ENCODE data around the gene SLC2A10. TPM values are rescaled to one million over a fixed set of nuclear protein-coding genes. Genes with fewer than 3 reads are reported as not detected.

Gene SLC2A10
- total RNA-seq, 3 donors from 2014 or later (not counting 1 experiment from before 2014, with no cell fraction given) = 0.26 to 2.2 (median 0.79) TPM

GRCh38 chr20:46739431-46740213 lies 30.2 kb downstream of the SLC2A10 start:
- Mint-ChIP-seq H3K36me3 (no peaks in the 10 kb centered on the region), H3K4me3 (no peak overlapping the region), H3K27me3 (ENCODE audit: low read depth in 2 of 2) (peaks cover 17 to 50% of the 10 kb centered on the region in 2 donors), H3K9me3 (no peaks in the 10 kb centered on the region), H3K27ac (no peak overlapping the region), H3K4me1 (no peaks in the 10 kb centered on the region)
- ATAC-seq = no peak
- intact Hi-C loops (cut with micrococcal nuclease) = no loop called here
- Histone ChIP-seq H3K36me3 (ENCODE audit: control insufficient read depth, insufficient read depth, low read length) (no peaks in the 10 kb centered on the region), H3K4me1 (ENCODE audit: control insufficient read depth, insufficient read depth, low read length) (no peaks in the 10 kb centered on the region), H3K27ac (ENCODE audit: low read length) (no peak overlapping the region), H3K9me3 (ENCODE audit: control insufficient read depth, insufficient read depth, low read length) (peaks cover 2% of the 10 kb centered on the region), H3K4me3 (ENCODE audit: low read length) (no peak overlapping the region), H3K27me3 (ENCODE audit: control insufficient read depth, insufficient read depth, low read length) (no peaks in the 10 kb centered on the region)
- DNase-seq = no peak
- TF ChIP-seq CTCF (IDR thresholded peaks at IDR 0.05) = no peak
- WGBS (ENCODE audit: insufficient coverage) = 79% methylated on average over 4 of the region's 4 CpGs

GRCh38 chr20:46740214-46740609 lies 30.8 kb downstream of the SLC2A10 start:
- H3K27me3 ChIP-seq (ENCODE audit: control insufficient read depth, insufficient read depth, low read length) = no peaks in the 10 kb centered on the region
- ATAC-seq (no peak), DNase-seq (no peak)
- no peaks in the 10 kb centered on the region for H3K9me3 Mint-ChIP-seq
- no peak overlapping the region for H3K27ac Mint-ChIP-seq
- no peak overlapping the region for H3K4me3 Mint-ChIP-seq
- no peaks in the 10 kb centered on the region for H3K36me3 ChIP-seq (ENCODE audit: control insufficient read depth, insufficient read depth, low read length)
- intact Hi-C loops (cut with micrococcal nuclease) = no loop called here
- no peak for TF ChIP-seq CTCF (IDR thresholded peaks at IDR 0.05)
- no peaks in the 10 kb centered on the region for H3K36me3 Mint-ChIP-seq
- WGBS (ENCODE audit: insufficient coverage) = 94% methylated on average over 3 of the region's 3 CpGs
- H3K4me3 ChIP-seq (ENCODE audit: low read length) = no peak overlapping the region
- no peak overlapping the region for H3K27ac ChIP-seq (ENCODE audit: low read length)
- H3K9me3 ChIP-seq (ENCODE audit: control insufficient read depth, insufficient read depth, low read length) = peaks cover 2% of the 10 kb centered on the region
- peaks cover 18 to 53% of the 10 kb centered on the region in 2 donors for H3K27me3 Mint-ChIP-seq (ENCODE audit: low read depth in 2 of 2)
- no peaks in the 10 kb centered on the region for H3K4me1 ChIP-seq (ENCODE audit: control insufficient read depth, insufficient read depth, low read length)
- H3K4me1 Mint-ChIP-seq = no peaks in the 10 kb centered on the region

GRCh38 chr20:46741924-46742668 lies 32.6 kb downstream of the SLC2A10 start:
- no peak overlapping the region for H3K4me3 Mint-ChIP-seq
- peaks cover 29 to 66% of the 10 kb centered on the region in 2 donors for H3K27me3 Mint-ChIP-seq (ENCODE audit: low read depth in 2 of 2)
- no peak overlapping the region for H3K4me3 ChIP-seq (ENCODE audit: low read length)
- H3K36me3 ChIP-seq (ENCODE audit: control insufficient read depth, insufficient read depth, low read length) = no peaks in the 10 kb centered on the region
- H3K27ac ChIP-seq (ENCODE audit: low read length) = no peak overlapping the region
- no peaks in the 10 kb centered on the region for H3K9me3 Mint-ChIP-seq
- H3K27ac Mint-ChIP-seq = no peak overlapping the region
- ATAC-seq (no peak), DNase-seq (no peak)
- WGBS (ENCODE audit: insufficient coverage) = 80% methylated on average over 6 of the region's 8 CpGs
- no peaks in the 10 kb centered on the region for H3K4me1 ChIP-seq (ENCODE audit: control insufficient read depth, insufficient read depth, low read length)
- no peaks in the 10 kb centered on the region for H3K4me1 Mint-ChIP-seq
- H3K9me3 ChIP-seq (ENCODE audit: control insufficient read depth, insufficient read depth, low read length) = peaks cover 2% of the 10 kb centered on the region
- intact Hi-C loops (cut with micrococcal nuclease) = no loop called here
- no peaks in the 10 kb centered on the region for H3K27me3 ChIP-seq (ENCODE audit: control insufficient read depth, insufficient read depth, low read length)
- TF ChIP-seq CTCF (IDR thresholded peaks at IDR 0.05) = no peak
- no peaks in the 10 kb centered on the region for H3K36me3 Mint-ChIP-seq

Data from natural killer cell (primary cell).